ENCODE data around the gene DDX4. TPM values are rescaled to one million over a fixed set of nuclear protein-coding genes. Genes with fewer than 3 reads are reported as not detected.

Gene DDX4
- total RNA-seq, 1 donor from 2014 or later, result not detected

GRCh38 chr5:55829956-55830355, 92.1 kb downstream of the DDX4 start:
- no peaks in the 10 kb centered on the region for H3K36me3 ChIP-seq

GRCh38 chr5:55832446-55832845, 94.6 kb downstream of the DDX4 start:
- intact Hi-C loops (cut with DNase I), result no loop called here
- no peaks in the 10 kb centered on the region for H3K9me3 ChIP-seq
- H3K27me3 ChIP-seq, result no peaks in the 10 kb centered on the region
- DNase-seq (ENCODE audit: low spot score in 2 of 2), result no peak
- H3K4me3 ChIP-seq, result no peak overlapping the region
- no peaks in the 10 kb centered on the region for H3K4me1 ChIP-seq
- no peaks in the 10 kb centered on the region for H3K36me3 ChIP-seq
- no peak for TF ChIP-seq CTCF (IDR thresholded peaks at IDR 0.05)
- H3K27ac ChIP-seq, result no peak overlapping the region

More at GRCh38 chr5:55829956-55830355, 92.1 kb downstream of the DDX4 start:
- no peak for DNase-seq (ENCODE audit: low spot score in 2 of 2)
- no peaks in the 10 kb centered on the region for H3K27me3 ChIP-seq
- H3K27ac ChIP-seq, result no peak overlapping the region
- no peaks in the 10 kb centered on the region for H3K9me3 ChIP-seq
- TF ChIP-seq CTCF (IDR thresholded peaks at IDR 0.05), result no peak
- H3K4me3 ChIP-seq, result no peak overlapping the region
- intact Hi-C loops (cut with DNase I), result no loop called here
- H3K4me1 ChIP-seq, result no peaks in the 10 kb centered on the region

GRCh38 chr5:55836191-55836590, 98.3 kb downstream of the DDX4 start:
- no peak for TF ChIP-seq CTCF (IDR thresholded peaks at IDR 0.05)
- Histone ChIP-seq H3K4me3 (no peak overlapping the region), H3K9me3 (no peaks in the 10 kb centered on the region), H3K36me3 (no peaks in the 10 kb centered on the region), H3K4me1 (no peaks in the 10 kb centered on the region), H3K27me3 (no peaks in the 10 kb centered on the region), H3K27ac (no peak overlapping the region)
- intact Hi-C loops (cut with DNase I), result no loop called here
- no peak for DNase-seq (ENCODE audit: low spot score in 2 of 2)

GRCh38 chr5:55841976-55842375, 104.1 kb downstream of the DDX4 start:
- DNase-seq (ENCODE audit: low spot score in 2 of 2), result no peak
- peaks cover 0 to 8% of the 10 kb centered on the region in 2 donors for H3K9me3 ChIP-seq

GRCh38 chr5:55847837-55848236, 110.0 kb downstream of the DDX4 start:
- no peak for TF ChIP-seq CTCF (IDR thresholded peaks at IDR 0.05)
- DNase-seq (ENCODE audit: low spot score in 2 of 2), result no peak
- intact Hi-C loops (cut with DNase I), result no loop called here

More at GRCh38 chr5:55841976-55842375, 104.1 kb downstream of the DDX4 start:
- Histone ChIP-seq H3K27ac (no peak overlapping the region), H3K36me3 (no peaks in the 10 kb centered on the region), H3K4me3 (no peak overlapping the region), H3K4me1 (no peaks in the 10 kb centered on the region), H3K27me3 (no peaks in the 10 kb centered on the region)
- intact Hi-C loops (cut with DNase I), result no loop called here
- TF ChIP-seq CTCF (IDR thresholded peaks at IDR 0.05), result no peak

GRCh38 chr5:55848783-55849182, 110.9 kb downstream of the DDX4 start:
- no peak for TF ChIP-seq CTCF (IDR thresholded peaks at IDR 0.05)
- intact Hi-C loops (cut with DNase I), result no loop called here
- no peaks in the 10 kb centered on the region for H3K36me3 ChIP-seq
- H3K9me3 ChIP-seq, result peaks cover 0 to 8% of the 10 kb centered on the region in 2 donors
- H3K4me1 ChIP-seq, result no peaks in the 10 kb centered on the region
- H3K27me3 ChIP-seq, result no peaks in the 10 kb centered on the region
- no peak for DNase-seq (ENCODE audit: low spot score in 2 of 2)
- no peak overlapping the region for H3K4me3 ChIP-seq
- no peak overlapping the region for H3K27ac ChIP-seq

More at GRCh38 chr5:55847837-55848236, 110.0 kb downstream of the DDX4 start:
- Histone ChIP-seq H3K27me3 (no peaks in the 10 kb centered on the region), H3K4me3 (no peak overlapping the region), H3K36me3 (no peaks in the 10 kb centered on the region), H3K4me1 (no peaks in the 10 kb centered on the region), H3K9me3 (peaks cover 0 to 8% of the 10 kb centered on the region in 2 donors), H3K27ac (no peak overlapping the region)

Data from ascending aorta (tissue), 2 donors.